ENCODE data around the gene SERPINB1.
"Not testable (repeated sequence)": the region's sequence is repeated elsewhere in the genome, so short reads cannot be mapped to it uniquely, and the experiment has no call there.

Gene SERPINB1

DNA sequence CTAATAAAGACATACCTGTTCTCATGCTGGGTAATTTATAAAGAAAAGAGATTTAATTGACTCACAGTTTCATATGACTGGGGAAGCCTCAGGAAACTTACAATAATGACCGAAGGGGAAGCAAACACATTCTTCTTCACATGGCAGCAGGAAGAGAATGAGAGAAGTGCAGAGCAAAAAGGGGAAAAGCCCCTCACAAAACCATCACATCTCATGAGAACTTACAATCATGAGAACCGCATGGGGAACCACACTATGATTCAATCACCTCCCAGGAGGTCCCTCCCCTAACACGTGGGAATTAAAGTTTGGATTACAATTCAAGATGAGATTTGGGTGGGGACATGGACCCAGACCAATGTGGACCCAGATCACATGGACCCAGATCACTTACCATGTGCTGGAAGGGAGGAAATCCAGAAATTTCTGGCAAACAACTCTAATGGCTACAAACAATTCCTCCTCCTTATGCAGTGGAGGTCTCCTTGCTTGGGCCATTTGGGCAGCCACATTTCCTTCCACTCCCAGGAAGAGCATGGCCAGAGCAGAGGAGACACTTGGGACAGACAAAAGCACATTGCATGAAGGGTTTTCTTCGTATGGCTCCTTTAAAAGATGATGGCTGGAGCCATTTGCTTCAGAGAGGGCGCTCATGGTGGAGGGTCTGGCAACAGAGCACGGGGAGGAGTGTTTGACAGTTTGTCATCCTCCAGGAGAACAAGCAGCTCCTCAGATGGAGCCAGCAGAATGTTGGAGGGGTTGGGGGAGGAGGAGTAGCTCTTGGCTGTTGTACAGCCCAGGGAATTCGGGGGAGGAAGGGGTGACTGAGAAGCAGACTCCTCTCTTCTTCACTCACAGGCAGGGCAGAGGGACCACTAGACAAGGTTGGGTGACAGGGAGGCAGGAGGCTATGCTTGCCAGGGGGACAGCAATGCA lies 31.0 kb upstream of the SERPINB1 start:
- Mint-ChIP-seq H3K27me3 (no peaks in the 10 kb centered on the region), H3K4me3 (no peak overlapping the region), H3K4me1 (peaks cover 51% of the 10 kb centered on the region), H3K36me3 (no peaks in the 10 kb centered on the region), H3K27ac (peak overlapping the region; percentile 3), H3K9me3 (no peaks in the 10 kb centered on the region)

DNA sequence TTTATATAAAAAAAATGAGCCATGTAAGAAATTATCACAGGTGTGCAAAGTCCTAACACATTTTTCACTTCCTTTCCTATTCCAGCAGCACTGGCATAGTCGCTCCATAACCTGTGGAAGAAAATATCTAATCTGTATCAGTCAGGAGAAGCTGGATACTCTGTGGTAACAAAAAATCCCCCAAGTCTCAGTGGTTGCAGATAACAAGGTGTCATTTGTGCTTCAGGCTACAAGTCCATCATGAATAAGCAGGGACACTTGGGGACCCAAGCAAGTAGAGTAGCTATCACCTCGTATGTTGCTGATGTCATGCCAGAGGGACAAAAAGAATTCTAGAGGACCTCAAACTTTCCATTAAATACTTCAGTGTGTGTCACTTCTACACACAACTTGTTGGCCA lies 30.3 kb upstream of the SERPINB1 start:
- no peaks in the 10 kb centered on the region for H3K36me3 Mint-ChIP-seq
- no peaks in the 10 kb centered on the region for H3K27me3 Mint-ChIP-seq
- no peaks in the 10 kb centered on the region for H3K9me3 Mint-ChIP-seq
- H3K4me1 Mint-ChIP-seq: peaks cover 44% of the 10 kb centered on the region
- no peak overlapping the region for H3K4me3 Mint-ChIP-seq
- H3K27ac Mint-ChIP-seq: no peak overlapping the region

DNA sequence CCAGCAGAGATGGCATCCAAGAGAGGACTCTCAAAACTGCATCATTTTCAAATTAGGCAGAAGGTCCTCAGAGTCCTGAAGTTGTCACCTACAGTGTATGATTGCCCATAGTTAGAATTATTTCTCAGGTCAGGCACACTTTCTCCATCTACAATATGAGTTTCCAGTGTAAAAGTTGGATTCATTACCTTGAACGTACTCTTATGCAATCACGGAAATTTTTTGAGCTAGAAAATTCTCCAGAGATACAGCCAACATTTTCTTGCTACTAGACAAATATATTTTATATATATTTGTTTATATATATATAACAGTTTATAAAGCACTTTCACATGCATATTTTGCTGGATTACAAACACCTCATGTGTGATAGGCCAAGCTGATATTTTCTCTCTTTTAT lies 29.4 kb upstream of the SERPINB1 start:
- no peak overlapping the region for H3K27ac Mint-ChIP-seq
- peaks cover 40% of the 10 kb centered on the region for H3K4me1 Mint-ChIP-seq
- H3K9me3 Mint-ChIP-seq: no peaks in the 10 kb centered on the region
- no peak overlapping the region for H3K4me3 Mint-ChIP-seq
- no peaks in the 10 kb centered on the region for H3K36me3 Mint-ChIP-seq
- no peaks in the 10 kb centered on the region for H3K27me3 Mint-ChIP-seq

DNA sequence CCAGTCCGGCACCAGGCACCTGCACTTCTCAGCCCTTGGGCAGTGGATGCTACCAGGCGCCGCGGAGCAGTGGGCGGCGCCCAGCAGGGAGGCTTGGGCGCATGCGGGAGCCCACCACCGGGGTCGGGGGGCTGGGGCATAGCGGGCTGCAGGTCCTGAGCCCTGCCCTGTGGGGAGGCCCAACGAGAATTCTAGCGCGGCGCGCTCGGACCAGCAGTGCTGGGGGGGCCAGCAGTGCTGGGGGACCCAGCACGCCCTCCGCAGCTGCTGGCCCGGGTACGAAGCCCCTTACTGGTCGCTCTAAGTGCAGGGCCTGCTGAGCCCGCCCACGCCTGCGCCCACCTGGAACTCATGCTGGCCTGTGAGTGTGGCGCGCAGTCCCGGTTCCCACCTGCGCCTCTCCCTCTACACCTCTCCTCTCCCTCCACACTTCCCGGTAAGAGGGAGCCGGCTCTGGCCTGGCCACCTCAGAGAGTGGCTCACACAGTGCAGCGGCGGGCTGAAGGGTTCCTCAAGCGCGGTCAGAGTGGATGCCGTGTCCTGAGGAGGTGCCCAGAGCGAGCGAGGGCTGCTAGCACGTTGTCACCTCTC lies 28.5 kb upstream of the SERPINB1 start:
- Mint-ChIP-seq H3K4me3 (no peak overlapping the region), H3K27me3 (no peaks in the 10 kb centered on the region), H3K4me1 (peaks cover 44% of the 10 kb centered on the region), H3K36me3 (peaks cover 1% of the 10 kb centered on the region), H3K27ac (no peak overlapping the region), H3K9me3 (no peaks in the 10 kb centered on the region)

DNA sequence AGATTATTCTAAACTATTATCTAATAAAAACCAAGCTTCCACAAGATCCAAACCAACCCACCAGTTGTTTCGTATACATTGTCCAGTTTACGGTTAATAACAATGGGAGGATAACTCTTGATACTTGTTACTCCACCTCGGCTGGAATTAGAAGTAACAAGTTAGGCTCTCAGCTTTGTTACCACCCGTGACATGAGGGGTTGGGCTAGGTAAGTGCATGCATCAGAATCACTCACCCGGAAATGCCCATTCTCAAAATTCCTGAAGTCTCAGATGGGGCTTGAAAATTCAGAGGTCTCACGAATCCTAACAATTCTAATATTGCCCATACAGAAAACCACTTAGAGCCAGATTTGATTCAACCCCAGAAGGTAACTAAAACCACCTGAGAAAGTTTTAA lies 27.0 kb upstream of the SERPINB1 start:
- no peak overlapping the region for H3K27ac Mint-ChIP-seq
- no peak overlapping the region for H3K4me3 Mint-ChIP-seq
- no peaks in the 10 kb centered on the region for H3K9me3 Mint-ChIP-seq
- peaks cover 38% of the 10 kb centered on the region for H3K4me1 Mint-ChIP-seq
- no peaks in the 10 kb centered on the region for H3K27me3 Mint-ChIP-seq
- H3K36me3 Mint-ChIP-seq: peaks cover 1% of the 10 kb centered on the region

DNA sequence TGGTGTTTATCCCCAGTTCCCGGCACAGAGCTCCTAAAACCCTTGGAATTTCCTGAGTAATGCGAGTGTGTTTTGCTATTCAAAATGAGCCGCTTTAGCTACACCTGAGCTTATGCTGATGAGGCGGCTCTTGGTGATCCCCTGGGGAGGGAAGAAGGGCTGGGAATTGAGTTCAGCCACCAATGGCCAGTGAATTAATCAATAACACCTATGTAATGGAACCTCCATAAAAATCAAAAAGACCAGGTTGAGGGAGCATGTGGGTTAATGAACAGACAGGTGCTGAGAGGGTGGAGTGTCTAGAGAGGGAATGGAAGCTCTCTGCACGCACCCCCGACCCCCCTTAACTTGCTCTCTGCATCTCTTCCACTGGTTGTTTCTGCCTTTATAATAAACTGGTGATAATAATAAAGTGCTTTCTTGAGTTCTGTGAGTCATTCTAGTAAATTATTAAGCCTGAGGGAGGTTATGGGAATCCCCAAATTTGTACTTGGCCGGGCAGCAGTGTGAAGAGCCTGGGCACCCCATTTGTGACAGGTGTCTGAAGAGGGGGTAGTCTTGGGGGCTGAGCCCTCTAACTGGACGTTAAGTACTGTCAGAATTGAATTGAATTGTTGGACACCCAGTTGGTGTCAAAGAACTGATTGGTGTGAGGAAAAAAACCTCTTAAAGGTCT lies 24.6 kb upstream of the SERPINB1 start:
- H3K36me3 Mint-ChIP-seq: peaks cover 1% of the 10 kb centered on the region
- H3K27me3 Mint-ChIP-seq: no peaks in the 10 kb centered on the region
- H3K27ac Mint-ChIP-seq: no peak overlapping the region
- no peaks in the 10 kb centered on the region for H3K9me3 Mint-ChIP-seq
- H3K4me1 Mint-ChIP-seq: peaks cover 52% of the 10 kb centered on the region
- no peak overlapping the region for H3K4me3 Mint-ChIP-seq

DNA sequence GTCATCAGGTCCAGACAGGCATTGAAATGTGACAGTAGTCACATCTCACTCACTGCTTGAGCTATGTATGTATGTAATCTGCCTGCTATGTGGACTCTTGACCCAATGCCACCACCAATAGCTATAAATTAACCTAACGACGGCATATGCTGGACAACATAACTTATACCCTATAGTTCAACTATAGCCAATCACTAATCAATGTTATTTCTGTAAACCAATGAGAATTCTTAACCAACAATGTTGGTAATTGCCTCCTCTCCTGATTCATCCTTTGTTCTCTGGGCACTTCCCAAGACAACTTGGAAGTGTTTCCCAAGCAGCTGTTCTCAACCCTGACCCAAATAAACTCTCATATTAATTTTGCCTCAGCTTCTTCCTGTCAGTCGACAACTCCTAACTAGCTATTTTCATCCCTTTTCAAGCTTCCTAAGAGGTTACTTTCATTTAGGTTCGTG lies 24.1 kb upstream of the SERPINB1 start:
- H3K36me3 Mint-ChIP-seq: peaks cover 1% of the 10 kb centered on the region
- H3K27ac Mint-ChIP-seq: peak overlapping the region; percentile 30
- H3K4me3 Mint-ChIP-seq: no peak overlapping the region
- no peaks in the 10 kb centered on the region for H3K27me3 Mint-ChIP-seq
- H3K4me1 Mint-ChIP-seq: peaks cover 57% of the 10 kb centered on the region
- H3K9me3 Mint-ChIP-seq: no peaks in the 10 kb centered on the region

DNA sequence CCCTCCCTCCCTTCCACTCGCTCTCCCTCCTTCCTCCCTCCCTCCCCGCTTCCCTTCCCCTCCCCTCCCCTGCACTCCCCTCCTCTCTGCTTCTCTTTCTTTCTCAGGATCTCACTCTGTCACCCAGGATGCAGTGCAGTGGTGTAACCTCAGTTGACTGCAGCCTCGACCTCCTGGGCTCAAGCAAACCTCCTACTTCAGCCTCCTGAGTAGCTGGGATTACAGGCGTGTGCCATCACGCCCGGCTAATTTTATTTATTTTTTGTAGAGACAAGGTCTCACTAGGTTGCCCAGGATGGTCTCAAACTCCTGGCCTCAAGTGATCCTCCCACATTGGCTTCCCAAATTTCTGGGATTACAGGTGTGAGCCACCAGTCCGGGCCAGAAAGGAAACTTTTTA lies 23.6 kb upstream of the SERPINB1 start:
- H3K4me3 Mint-ChIP-seq: no peak overlapping the region
- peaks cover 59% of the 10 kb centered on the region for H3K4me1 Mint-ChIP-seq
- no peaks in the 10 kb centered on the region for H3K9me3 Mint-ChIP-seq
- peaks cover 1% of the 10 kb centered on the region for H3K36me3 Mint-ChIP-seq
- H3K27ac Mint-ChIP-seq: no peak overlapping the region
- no peaks in the 10 kb centered on the region for H3K27me3 Mint-ChIP-seq

DNA sequence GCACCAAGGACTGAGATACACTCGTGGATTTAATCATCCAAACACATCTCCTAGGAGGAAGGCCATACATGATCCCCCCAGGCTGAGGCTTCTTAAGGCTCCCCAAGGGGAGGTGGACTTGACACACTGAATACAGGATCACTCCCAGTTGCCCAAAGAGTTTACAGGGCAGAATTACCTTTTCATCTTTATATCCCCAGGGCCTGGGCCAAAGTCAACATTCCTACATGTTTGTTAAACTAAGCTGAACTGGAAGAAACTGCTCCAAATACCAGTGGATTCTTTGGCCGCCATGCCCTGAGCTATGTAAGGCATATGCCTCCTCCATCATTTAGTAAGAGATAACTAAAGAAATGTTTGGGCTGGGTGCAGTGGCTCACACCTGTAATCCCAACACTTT lies 22.2 kb upstream of the SERPINB1 start:
- H3K36me3 Mint-ChIP-seq: peaks cover 1% of the 10 kb centered on the region
- H3K27me3 Mint-ChIP-seq: no peaks in the 10 kb centered on the region
- no peak overlapping the region for H3K4me3 Mint-ChIP-seq
- no peaks in the 10 kb centered on the region for H3K9me3 Mint-ChIP-seq
- H3K4me1 Mint-ChIP-seq: peaks cover 63% of the 10 kb centered on the region
- H3K27ac Mint-ChIP-seq: peak overlapping the region; percentile 41

DNA sequence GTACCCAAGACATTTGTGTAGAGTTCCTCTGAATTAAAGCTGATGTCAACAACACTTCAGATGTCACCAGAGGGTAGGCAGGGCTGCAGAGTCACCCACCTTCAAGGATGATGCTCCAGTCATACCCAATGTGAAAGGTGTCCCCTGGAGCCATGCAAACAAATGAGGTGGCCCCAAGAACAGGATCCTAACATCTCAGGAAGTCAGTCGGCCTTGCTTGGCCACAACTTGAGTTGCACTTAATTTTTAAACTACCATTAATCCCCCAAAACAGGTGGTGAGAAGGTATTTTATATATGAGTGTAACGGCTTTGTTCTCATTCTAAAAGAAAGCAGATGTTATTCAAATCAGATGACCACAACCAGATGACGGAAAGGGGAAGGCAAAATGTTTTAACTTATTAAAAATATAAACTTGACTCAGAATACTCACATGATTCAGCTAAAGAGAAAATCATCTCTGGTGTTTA lies 21.1 kb upstream of the SERPINB1 start:
- peaks cover 1% of the 10 kb centered on the region for H3K36me3 Mint-ChIP-seq
- peaks cover 68% of the 10 kb centered on the region for H3K4me1 Mint-ChIP-seq
- H3K9me3 Mint-ChIP-seq: no peaks in the 10 kb centered on the region
- H3K27me3 Mint-ChIP-seq: no peaks in the 10 kb centered on the region
- H3K27ac Mint-ChIP-seq: peak overlapping the region; percentile 59
- H3K4me3 Mint-ChIP-seq: no peak overlapping the region

DNA sequence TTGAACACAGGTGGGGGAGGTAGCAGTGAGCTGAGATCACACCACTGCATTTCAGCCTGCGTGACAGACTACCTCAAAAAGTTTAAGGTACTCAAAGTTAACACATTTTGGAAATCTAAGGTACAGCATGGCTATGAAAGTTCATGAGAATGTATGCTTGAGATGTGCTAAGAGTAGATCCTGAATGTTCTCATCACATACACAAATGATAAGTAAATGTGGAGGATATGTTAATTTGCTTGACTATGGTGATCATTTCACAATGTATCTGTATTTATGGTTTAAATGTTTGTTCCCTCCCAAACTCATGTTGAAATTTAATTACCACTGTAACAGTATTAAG lies 20.1 kb upstream of the SERPINB1 start:
- peak overlapping the region; percentile 50 for H3K4me3 Mint-ChIP-seq
- peak overlapping the region; percentile 89 for H3K27ac Mint-ChIP-seq
- H3K27me3 Mint-ChIP-seq: no peaks in the 10 kb centered on the region
- no peaks in the 10 kb centered on the region for H3K9me3 Mint-ChIP-seq
- H3K4me1 Mint-ChIP-seq: peaks cover 77% of the 10 kb centered on the region
- peaks cover 1% of the 10 kb centered on the region for H3K36me3 Mint-ChIP-seq

DNA sequence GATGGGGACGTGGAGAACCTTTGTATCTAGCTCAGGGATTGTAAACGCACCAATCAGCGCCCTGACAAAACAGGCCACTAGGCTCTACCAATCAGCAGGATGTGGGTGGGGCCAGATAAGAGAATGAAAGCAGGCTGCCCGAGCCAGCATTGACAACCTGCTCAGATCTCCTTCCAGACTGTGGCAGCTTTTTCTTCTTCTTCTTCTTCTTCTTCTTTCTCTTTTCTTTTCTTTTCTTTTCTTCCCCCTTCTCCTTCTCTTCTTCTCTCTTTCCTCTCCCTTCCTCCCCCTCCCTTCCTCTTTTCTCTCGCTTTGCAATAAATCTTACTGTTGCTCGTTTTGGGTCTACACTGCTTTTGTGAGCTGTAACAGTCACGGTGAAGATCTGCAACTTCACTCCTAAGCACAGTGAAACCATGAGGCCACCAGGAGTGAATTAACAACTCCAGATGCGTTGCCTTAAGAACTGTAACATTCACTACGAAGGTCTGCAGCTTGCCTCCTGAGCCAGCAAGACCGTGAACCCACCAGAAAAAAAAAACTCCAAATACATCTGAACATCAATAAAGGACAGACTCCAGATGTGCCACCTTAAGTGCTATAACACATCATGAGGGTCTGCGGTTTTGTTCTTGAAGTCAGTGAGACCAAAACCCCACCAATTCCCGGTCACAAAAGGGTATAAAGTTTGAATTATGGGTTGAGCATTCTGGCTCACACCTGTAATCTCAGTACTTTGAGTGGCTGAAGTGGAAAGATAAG lies 19.6 kb upstream of the SERPINB1 start:
- Mint-ChIP-seq H3K27ac (peak overlapping the region; percentile 89), H3K4me1 (peaks cover 79% of the 10 kb centered on the region), H3K9me3 (no peaks in the 10 kb centered on the region), H3K27me3 (no peaks in the 10 kb centered on the region), H3K36me3 (peaks cover 1% of the 10 kb centered on the region), H3K4me3 (peak overlapping the region; percentile 50)

DNA sequence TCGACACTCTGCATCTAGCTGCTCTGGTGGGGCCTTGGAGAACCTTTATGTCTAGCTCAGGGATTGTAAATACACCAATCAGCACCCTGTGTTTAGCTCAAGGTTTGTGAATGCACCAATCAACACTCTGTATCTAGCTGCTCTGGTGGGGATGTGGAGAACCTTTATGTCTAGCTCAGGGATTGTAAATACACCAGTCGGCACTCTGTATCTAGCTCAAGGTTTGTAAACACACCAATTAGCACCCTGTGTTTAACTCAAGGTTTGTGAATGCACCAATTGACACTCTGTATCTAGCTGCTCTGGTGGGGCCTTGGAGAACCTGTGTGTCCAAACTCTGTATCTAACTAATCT lies 19.0 kb upstream of the SERPINB1 start:
- Mint-ChIP-seq H3K27ac (peak overlapping the region; percentile 46), H3K4me1 (peaks cover 79% of the 10 kb centered on the region)
- not testable (repeated sequence) for H3K36me3 Mint-ChIP-seq, H3K9me3 Mint-ChIP-seq, H3K4me3 Mint-ChIP-seq, H3K27me3 Mint-ChIP-seq

DNA sequence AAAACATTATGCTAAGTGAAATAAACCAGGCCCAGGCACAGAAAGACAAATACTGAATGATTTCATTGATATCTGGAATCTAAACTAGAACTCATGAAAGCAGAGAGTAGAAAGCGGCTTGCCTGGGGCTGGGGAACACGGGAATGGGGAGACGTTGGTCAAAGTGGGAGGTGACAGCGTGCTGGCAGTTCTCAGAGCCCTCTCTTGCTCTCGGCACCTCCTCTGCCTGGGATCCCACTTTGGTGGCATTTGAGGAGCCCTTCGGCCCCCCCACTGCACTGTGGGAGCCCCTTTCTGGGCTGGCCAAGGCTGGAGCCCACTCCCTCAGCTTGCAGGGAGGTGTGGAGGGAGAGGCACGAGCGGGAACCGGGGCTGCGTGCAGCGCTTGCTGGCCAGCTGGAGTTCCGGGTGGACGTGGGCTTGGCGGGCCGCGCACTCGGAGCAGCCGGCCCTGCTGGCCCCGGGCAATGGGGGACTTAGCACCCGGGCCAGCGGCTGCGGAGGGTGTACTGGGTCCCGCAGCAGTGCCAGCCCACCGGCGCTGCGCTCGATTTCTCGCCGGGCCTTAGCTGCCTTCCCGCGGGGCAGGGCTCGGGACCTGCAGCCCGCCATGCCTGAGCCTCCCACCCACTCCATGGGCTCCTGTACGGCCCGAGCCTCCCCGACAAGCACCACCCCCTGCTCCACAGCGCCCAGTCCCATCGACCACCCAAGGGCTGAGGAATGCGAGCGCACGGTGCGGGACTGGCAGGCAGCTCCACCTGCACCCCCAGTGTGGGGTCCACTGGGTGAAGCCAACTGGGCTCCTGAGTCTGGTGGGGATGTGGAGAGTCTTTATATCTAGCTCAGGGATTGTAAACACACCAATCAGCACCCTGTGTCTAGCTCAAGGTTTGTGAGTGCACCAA lies 18.4 kb upstream of the SERPINB1 start:
- H3K27me3 Mint-ChIP-seq, H3K9me3 Mint-ChIP-seq, H3K36me3 Mint-ChIP-seq: not testable (repeated sequence)
- Mint-ChIP-seq H3K4me3 (peak overlapping the region; percentile 24), H3K27ac (peak overlapping the region; percentile 99), H3K4me1 (peaks cover 84% of the 10 kb centered on the region)
